OCI-LY1 (cell line): Measurements from ENCODE around the gene C18orf32.

Experiments used
- H2AFZ ChIP-seq: fragments of 200-600 bp; sonication (generic), shearing (Covaris generic); 2 replicates; pipeline ENCODE4 v1.6.0; 2014; ENCODE audit warnings: antibody characterized with exemption, mild to moderate bottlenecking, low read length
- H3F3A ChIP-seq: fragments of 200-600 bp; sonication (generic), shearing (Covaris generic); 2 replicates; pipeline ENCODE4 v1.6.0; 2014; ENCODE audit warnings: mild to moderate bottlenecking, antibody characterized with exemption, low read length, moderate library complexity; ENCODE audit not compliant: insufficient read depth
- H3K27ac ChIP-seq: fragments of 200-600 bp; sonication (generic); 2 replicates; pipeline ENCODE4 v1.5.1; 2014; ENCODE audit warnings: low read length, mixed run types, mild to moderate bottlenecking, low read depth; ENCODE audit not compliant: poor library complexity, severe bottlenecking
- H3K27me3 ChIP-seq: fragments of 200-600 bp; sonication (generic); 2 replicates; pipeline ENCODE4 v1.6.0; 2014; ENCODE audit warnings: antibody characterized with exemption, mild to moderate bottlenecking, low read length, moderate library complexity; ENCODE audit not compliant: insufficient read depth
- H3K36me3 ChIP-seq: fragments of 200-600 bp; sonication (generic); 2 replicates; pipeline ENCODE4 v1.6.1; 2014; ENCODE audit warnings: mild to moderate bottlenecking, antibody characterized with exemption, low read length, moderate library complexity, mixed read lengths; ENCODE audit not compliant: insufficient read depth
- H3K4me1 ChIP-seq: fragments of 200-600 bp; sonication (generic); 2 replicates; pipeline ENCODE4 v1.5.1; 2014; ENCODE audit warnings: mild to moderate bottlenecking, low read length, moderate library complexity; ENCODE audit not compliant: insufficient read depth, severe bottlenecking
- H3K4me2 ChIP-seq: fragments of 200-600 bp; sonication (generic), shearing (Covaris generic); 2 replicates; pipeline ENCODE4 v1.6.1; 2014; ENCODE audit warnings: low read length
- H3K4me3 ChIP-seq: fragments of 200-600 bp; sonication (generic); 2 replicates; pipeline ENCODE4 v1.5.1; 2014; ENCODE audit warnings: low read length, low read depth, mild to moderate bottlenecking, mixed read lengths; ENCODE audit not compliant: poor library complexity, severe bottlenecking
- H3K79me2 ChIP-seq: fragments of 200-600 bp; shearing (Covaris generic); 2 replicates; pipeline ENCODE4 v1.6.1; 2016; ENCODE audit warnings: mixed run types, low read length, mixed read lengths; ENCODE audit not compliant: insufficient read depth
- H3K9ac ChIP-seq: fragments of 200-600 bp; sonication (generic), shearing (Covaris generic); 2 replicates; pipeline ENCODE4 v1.6.1; 2014; ENCODE audit warnings: mild to moderate bottlenecking, low read length, mixed read lengths
- H3K9me2 ChIP-seq: fragments of 200-600 bp; sonication (generic), shearing (Covaris generic); 2 replicates; pipeline ENCODE4 v1.6.1; 2014; ENCODE audit warnings: low read depth, mild to moderate bottlenecking, low read length, mixed read lengths
- H3K9me3 ChIP-seq: fragments of 200-600 bp; shearing (Covaris generic); 2 replicates; pipeline ENCODE4 v1.6.1; 2014; ENCODE audit warnings: low read length, mixed read lengths
- H4K20me1 ChIP-seq: fragments of 200-600 bp; sonication (generic), shearing (Covaris generic); 2 replicates; pipeline ENCODE4 v1.6.0; 2016; ENCODE audit warnings: mild to moderate bottlenecking, low read length; ENCODE audit not compliant: insufficient read depth
- EZH2 ChIP-seq: fragments of 200-600 bp; sonication (generic), shearing (Covaris generic); IDR thresholded peaks from 2 replicates; pipeline ENCODE4 v1.8.0; 2017; ENCODE audit warnings: borderline replicate concordance, mixed run types, mild to moderate bottlenecking, antibody characterized with exemption, low read length, moderate library complexity, mixed read lengths
- TF ChIP-seq, protein P1 (sequence below): fragments of 200-600 bp; sonication (generic), shearing (Covaris generic); IDR thresholded peaks from 2 replicates; pipeline ENCODE4 v1.5.1; 2017; ENCODE audit warnings: mild to moderate bottlenecking, antibody characterized with exemption, low read length, moderate library complexity, mixed read lengths

The C18orf32 gene

DNA sequence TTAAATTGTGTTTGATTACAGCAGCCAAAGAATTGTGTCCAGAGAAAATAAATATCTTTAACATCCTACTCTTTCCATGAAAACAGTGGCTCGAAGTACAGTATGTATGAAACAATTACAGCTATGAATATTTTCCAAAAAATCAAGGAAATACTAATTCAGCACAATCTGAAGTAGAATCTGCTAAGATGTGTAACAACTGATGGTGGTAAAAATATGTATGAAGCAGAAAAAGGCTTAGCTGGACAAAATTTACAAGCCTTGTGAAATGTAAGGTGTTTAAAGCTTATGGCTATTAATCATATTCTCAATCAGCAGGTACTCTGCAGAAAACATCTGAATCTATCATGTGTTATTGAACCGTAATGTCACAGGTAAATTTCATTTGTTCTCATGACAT, 43.2 kb downstream of the C18orf32 start:
- Histone ChIP-seq H3K4me2 (no peak overlapping the region), H2AFZ (no peak overlapping the region), H3K9ac (no peak overlapping the region), H3F3A (no peaks in the 10 kb centered on the region; the same call in 1 of the 2 replicates), H3K27me3 (no peaks in the 10 kb centered on the region), H3K36me3 (peaks cover 11% of the 10 kb centered on the region; the same call in 1 of the 2 replicates), H3K4me1 (peaks cover 2% of the 10 kb centered on the region), H3K79me2 (peaks cover 33% of the 10 kb centered on the region), H3K27ac (no peak overlapping the region), H3K9me3 (peaks cover 8% of the 10 kb centered on the region; the same call in 1 of the 2 replicates), H3K4me3 (no peak overlapping the region), H4K20me1 (no peaks in the 10 kb centered on the region), H3K9me2 (no peaks in the 10 kb centered on the region)
- TF ChIP-seq, protein P1, sequence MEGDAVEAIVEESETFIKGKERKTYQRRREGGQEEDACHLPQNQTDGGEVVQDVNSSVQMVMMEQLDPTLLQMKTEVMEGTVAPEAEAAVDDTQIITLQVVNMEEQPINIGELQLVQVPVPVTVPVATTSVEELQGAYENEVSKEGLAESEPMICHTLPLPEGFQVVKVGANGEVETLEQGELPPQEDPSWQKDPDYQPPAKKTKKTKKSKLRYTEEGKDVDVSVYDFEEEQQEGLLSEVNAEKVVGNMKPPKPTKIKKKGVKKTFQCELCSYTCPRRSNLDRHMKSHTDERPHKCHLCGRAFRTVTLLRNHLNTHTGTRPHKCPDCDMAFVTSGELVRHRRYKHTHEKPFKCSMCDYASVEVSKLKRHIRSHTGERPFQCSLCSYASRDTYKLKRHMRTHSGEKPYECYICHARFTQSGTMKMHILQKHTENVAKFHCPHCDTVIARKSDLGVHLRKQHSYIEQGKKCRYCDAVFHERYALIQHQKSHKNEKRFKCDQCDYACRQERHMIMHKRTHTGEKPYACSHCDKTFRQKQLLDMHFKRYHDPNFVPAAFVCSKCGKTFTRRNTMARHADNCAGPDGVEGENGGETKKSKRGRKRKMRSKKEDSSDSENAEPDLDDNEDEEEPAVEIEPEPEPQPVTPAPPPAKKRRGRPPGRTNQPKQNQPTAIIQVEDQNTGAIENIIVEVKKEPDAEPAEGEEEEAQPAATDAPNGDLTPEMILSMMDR: no peak
- no peak for TF ChIP-seq EZH2

GRCh38 chr18:49441338-49441938, 45.6 kb downstream of the C18orf32 start:
- Histone ChIP-seq H3K27me3 (no peaks in the 10 kb centered on the region), H3K4me2 (no peak overlapping the region), H3K79me2 (peaks cover 52% of the 10 kb centered on the region), H3K9me2 (no peaks in the 10 kb centered on the region), H3K9ac (no peak overlapping the region), H3K27ac (no peak overlapping the region), H2AFZ (no peak overlapping the region), H3K9me3 (peaks cover 4% of the 10 kb centered on the region; the same call in 1 of the 2 replicates), H3F3A (no peaks in the 10 kb centered on the region; the same call in 1 of the 2 replicates), H4K20me1 (no peaks in the 10 kb centered on the region), H3K4me1 (peaks cover 12% of the 10 kb centered on the region), H3K4me3 (no peak overlapping the region), H3K36me3 (peaks cover 8% of the 10 kb centered on the region; the same call in 1 of the 2 replicates)
- TF ChIP-seq EZH2: no peak
- TF ChIP-seq, protein P1: no peak

GRCh38 chr18:49435170-49435569, 51.9 kb downstream of the C18orf32 start:
- no peak overlapping the region for H3K9ac ChIP-seq
- TF ChIP-seq EZH2: no peak
- TF ChIP-seq, protein P1: no peak
- H4K20me1 ChIP-seq: no peaks in the 10 kb centered on the region
- H3K9me3 ChIP-seq: no peaks in the 10 kb centered on the region
- no peaks in the 10 kb centered on the region for H3K9me2 ChIP-seq
- no peak overlapping the region for H3K4me2 ChIP-seq
- no peak overlapping the region for H2AFZ ChIP-seq
- H3K4me1 ChIP-seq: peaks cover 12% of the 10 kb centered on the region
- no peaks in the 10 kb centered on the region for H3F3A ChIP-seq
- H3K27me3 ChIP-seq: no peaks in the 10 kb centered on the region
- peaks cover under 1% of the 10 kb centered on the region; the same call in 1 of the 2 replicates for H3K36me3 ChIP-seq
- H3K4me3 ChIP-seq: no peak overlapping the region
- H3K79me2 ChIP-seq: peaks cover 40% of the 10 kb centered on the region
- H3K27ac ChIP-seq: no peak overlapping the region
